SK-N-SH (cell line): ENCODE results near the gene DMBT1. TPM values are rescaled to one million over a fixed set of nuclear protein-coding genes. Genes with fewer than 3 reads are reported as not detected.

ENCODE experiments used
- CTCF ChIA-PET: fragments of 300-600, 350-600 bp; formaldehyde crosslinking; extraction: SDS; loops from one replicate; lab custom pipeline; 2021; lab: Yijun Ruan, JAX
- POLR2A ChIA-PET: fragments of 350-600 bp; sonication (Branson Sonifier 250); formaldehyde crosslinking; extraction: SDS; loops from one replicate; lab custom pipeline; 2020; ENCODE audit warnings: antibody characterized with exemption, inconsistent platforms; lab: Yijun Ruan, JAX
- DNase-seq: peaks from one replicate; pipeline ENCODE4 v3.0.0; 2012
- H2AFZ ChIP-seq: fragments of 200-600 bp; sonication (generic); 2 replicates; pipeline ENCODE4 v1.8.1; 2016; ENCODE audit warnings: antibody characterized with exemption, mild to moderate bottlenecking, low read depth
- H3F3A ChIP-seq: fragments of 200-600 bp; sonication (generic); replicated peaks from 2 replicates; pipeline ENCODE3; 2016; ENCODE audit warnings: antibody characterized with exemption, mild to moderate bottlenecking; ENCODE audit not compliant: insufficient read depth
- H3K27ac ChIP-seq, 2 experiments: fragments of 200-500 bp in 1 of 2; fragments of 200-600 bp in 1 of 2; sonication (Bioruptor generic) in 1 of 2; sonication (generic), shearing (Covaris generic) in 1 of 2; 2 replicates each; pipeline versions ENCODE4 v1.5.1 to v1.6.1; 2014 to 2016; ENCODE audit warnings: low read depth in 2 of 2, inconsistent platforms in 1 of 2, low read length in 1 of 2, mild to moderate bottlenecking in 1 of 2, mixed read lengths in 1 of 2
- H3K27me3 ChIP-seq: fragments of 200-600 bp; sonication (generic), shearing (Covaris generic); 2 replicates; pipeline ENCODE4 v1.6.1; 2016; ENCODE audit warnings: mixed run types; ENCODE audit not compliant: insufficient read depth
- H3K36me3 ChIP-seq, 2 experiments: fragments of 200-500 bp in 1 of 2; fragments of 200-600 bp in 1 of 2; sonication (Bioruptor generic) in 1 of 2; sonication (generic) in 1 of 2; replicated peaks in 1 of 2; 2 replicates each; pipeline versions ENCODE3 to v1.5.1; 2014 to 2016; ENCODE audit warnings: low read length in 1 of 2, mild to moderate bottlenecking in 1 of 2; ENCODE audit not compliant: insufficient read depth in 2 of 2, control insufficient read depth in 1 of 2
- H3K4me1 ChIP-seq, 2 experiments: fragments of 200-500 bp in 1 of 2; fragments of 200-600 bp in 1 of 2; sonication (Bioruptor generic) in 1 of 2; sonication (generic), shearing (Covaris generic) in 1 of 2; 2 replicates each; pipeline versions ENCODE4 v1.5.1 to v1.6.1; 2014 to 2016; ENCODE audit warnings: low read depth in 1 of 2, low read length in 1 of 2, mixed run types in 1 of 2; ENCODE audit not compliant: insufficient read depth in 2 of 2, control insufficient read depth in 1 of 2
- H3K4me2 ChIP-seq: fragments of 200-600 bp; sonication (generic), shearing (Covaris generic); 2 replicates; pipeline ENCODE4 v1.6.1; 2017; ENCODE audit warnings: mixed run types
- H3K4me3 ChIP-seq, 2 experiments: fragments of 200-500 bp in 1 of 2; fragments of 200-600 bp in 1 of 2; sonication (Bioruptor generic) in 1 of 2; sonication (generic), shearing (Covaris generic) in 1 of 2; 2 replicates each; pipeline versions ENCODE4 v1.5.1 to v1.8.1; 2014 to 2016; ENCODE audit warnings: low read depth in 2 of 2, inconsistent platforms in 1 of 2, low read length in 1 of 2, mild to moderate bottlenecking in 1 of 2, mixed read lengths in 1 of 2, moderate library complexity in 1 of 2
- H3K79me2 ChIP-seq: fragments of 200-600 bp; sonication (generic); 2 replicates; pipeline ENCODE4 v1.8.1; 2017; ENCODE audit warnings: mild to moderate bottlenecking; ENCODE audit not compliant: insufficient read depth
- H3K9ac ChIP-seq: fragments of 200-600 bp; sonication (generic); 2 replicates; pipeline ENCODE4 v1.6.1; 2017; ENCODE audit warnings: mixed run types
- H3K9me2 ChIP-seq: fragments of 200-600 bp; sonication (generic); 2 replicates; pipeline ENCODE4 v1.6.1; 2017; ENCODE audit warnings: mixed run types
- H3K9me3 ChIP-seq: fragments of 200-600 bp; sonication (generic); 2 replicates; pipeline ENCODE4 v1.6.1; 2017; ENCODE audit warnings: mixed run types, mild to moderate bottlenecking, moderate library complexity
- H4K20me1 ChIP-seq: fragments of 200-600 bp; sonication (generic); 2 replicates; pipeline ENCODE4 v1.6.1; 2017; ENCODE audit warnings: mild to moderate bottlenecking, mixed run types; ENCODE audit not compliant: insufficient read depth
- CHD2 ChIP-seq: fragments of 150-350 bp; IDR thresholded peaks from 2 replicates; pipeline ENCODE4 v1.6.1; 2018; ENCODE audit warnings: low read length; ENCODE audit not compliant: partially characterized antibody
- CTCF ChIP-seq: fragments of 200-600 bp; sonication (generic); IDR thresholded peaks from 2 replicates; pipeline ENCODE4 v1.6.1; 2017; ENCODE audit warnings: antibody characterized with exemption, mild to moderate bottlenecking, moderate library complexity
- ELF1 ChIP-seq: IDR thresholded peaks from 2 replicates; pipeline ENCODE4 v1.4.0; 2012
- EP300 ChIP-seq, 2 experiments: IDR thresholded peaks; 2 replicates each; pipeline versions ENCODE4 v1.4.0 to v1.6.1; 2012; ENCODE audit warnings: borderline replicate concordance in 1 of 2, low read depth in 1 of 2, low read length in 1 of 2
- EZH2phosphoT487 ChIP-seq: fragments of 200-600 bp; sonication (generic); IDR thresholded peaks from 2 replicates; pipeline ENCODE4 v1.6.1; 2017; ENCODE audit warnings: low read depth, mixed run types, mild to moderate bottlenecking, antibody characterized with exemption, moderate library complexity, borderline replicate concordance
- FOSL2 ChIP-seq: IDR thresholded peaks from 2 replicates; pipeline ENCODE4 v1.4.0; 2012; ENCODE audit warnings: low read depth, mild to moderate bottlenecking, moderate library complexity, borderline replicate concordance
- FOXM1 ChIP-seq: IDR thresholded peaks from 2 replicates; pipeline ENCODE4 v1.4.0; 2012; ENCODE audit warnings: low read depth, mild to moderate bottlenecking
- GABPA ChIP-seq: IDR thresholded peaks from 2 replicates; pipeline ENCODE4 v1.4.0; 2012; ENCODE audit warnings: low read depth, mild to moderate bottlenecking
- GATA2 ChIP-seq: sonication (generic); formaldehyde crosslinking; IDR thresholded peaks from 2 replicates; pipeline ENCODE4 v1.5.0; 2020; ENCODE audit warnings: mild to moderate bottlenecking, missing genetic modification reagents
- JUND ChIP-seq: IDR thresholded peaks from 2 replicates; pipeline ENCODE4 v1.4.0; 2012
- MAX ChIP-seq: IDR thresholded peaks from 2 replicates; pipeline ENCODE4 v1.4.0; 2012; ENCODE audit warnings: low read depth
- MEF2A ChIP-seq: IDR thresholded peaks from 2 replicates; pipeline ENCODE4 v1.4.0; 2012; ENCODE audit warnings: low read depth, borderline replicate concordance
- MXI1 ChIP-seq: IDR thresholded peaks from 2 replicates; pipeline ENCODE4 v1.6.1; 2012; ENCODE audit warnings: mild to moderate bottlenecking, low read depth, low read length, improper control_type of control experiment
- NRF1 ChIP-seq: IDR thresholded peaks from 2 replicates; pipeline ENCODE4 v1.6.1; 2012; ENCODE audit warnings: low read depth, mild to moderate bottlenecking, low read length
- POLR2AphosphoS5 ChIP-seq: IDR thresholded peaks from 2 replicates; pipeline ENCODE4 v1.6.1; 2012; ENCODE audit warnings: low read depth, low read length
- RCOR1 ChIP-seq: fragments of 150-350 bp; IDR thresholded peaks from 2 replicates; pipeline ENCODE4 v1.6.1; 2017; ENCODE audit warnings: antibody characterized with exemption, low read length
- RFX5 ChIP-seq: IDR thresholded peaks from 2 replicates; pipeline ENCODE4 v1.6.1; 2012; ENCODE audit warnings: mild to moderate bottlenecking, improper control_type of control experiment, low read length
- RXRA ChIP-seq: IDR thresholded peaks from 2 replicates; pipeline ENCODE4 v1.4.0; 2012; ENCODE audit warnings: low read depth, mild to moderate bottlenecking, borderline replicate concordance
- SIN3A ChIP-seq: IDR thresholded peaks from 2 replicates; pipeline ENCODE4 v1.6.1; 2012; ENCODE audit warnings: low read depth, mild to moderate bottlenecking, low read length, moderate library complexity, borderline replicate concordance
- SMC3 ChIP-seq: IDR thresholded peaks from 2 replicates; pipeline ENCODE4 v1.6.1; 2012; ENCODE audit warnings: low read depth, low read length, improper control_type of control experiment
- TCF12 ChIP-seq: IDR thresholded peaks from 2 replicates; pipeline ENCODE4 v1.4.0; 2012
- TEAD4 ChIP-seq: IDR thresholded peaks from 2 replicates; pipeline ENCODE4 v1.4.0; 2012; ENCODE audit warnings: mild to moderate bottlenecking, borderline replicate concordance; ENCODE audit not compliant: insufficient read depth
- USF2 ChIP-seq: fragments of 150-350 bp; IDR thresholded peaks from 2 replicates; pipeline ENCODE4 v1.6.1; 2017; ENCODE audit warnings: antibody characterized with exemption, low read length, low read depth, borderline replicate concordance
- YY1 ChIP-seq: IDR thresholded peaks from 2 replicates; pipeline ENCODE4 v1.4.0; 2012; ENCODE audit warnings: low read depth, mild to moderate bottlenecking
- ZBTB33 ChIP-seq: IDR thresholded peaks from 2 replicates; pipeline ENCODE4 v1.4.0; 2012; ENCODE audit warnings: low read depth, borderline replicate concordance
- WGBS: methylation state at CpG from one replicate; pipeline ENCODE4 v1.1.6; 2017; ENCODE audit warnings: low lambda C conversion rate; 5-methylcytosine and 5-hydroxymethylcytosine counted together
- polyA plus RNA-seq, 3 experiments: library from polyadenylated mRNA; depleted of rRNA; stranded (reverse); fragments of >200 nt; gene quantifications; 2 replicates each; pipeline ENCODE4 v1.2.3, GENCODE V29; 2012

Gene DMBT1
- polyA plus RNA-seq, 1 of the 3 experiments (the other 2 are of a cell fraction), result not detected

GRCh38 chr10:122658356-122659049 is 97.9 kb downstream of the DMBT1 start:
- Histone ChIP-seq H3K4me1 (peaks cover 0 to 4% of the 10 kb centered on the region in 2 experiments; a peak in 1 of 4 replicates), H2AFZ (no peak overlapping the region), H4K20me1 (no peaks in the 10 kb centered on the region), H3K4me2 (no peak overlapping the region), H3K36me3 (no peaks in the 10 kb centered on the region), H3K9ac (no peak overlapping the region), H3K9me3 (no peaks in the 10 kb centered on the region), H3K9me2 (no peaks in the 10 kb centered on the region), H3K79me2 (no peaks in the 10 kb centered on the region), H3K4me3 (no peak overlapping the region), H3F3A (no peaks in the 10 kb centered on the region), H3K27me3 (no peaks in the 10 kb centered on the region), H3K27ac (no peak overlapping the region)
- DNase-seq, result no peak
- WGBS, result 29% methylated on average over 8 of the region's 8 CpGs
- TF ChIP-seq YY1 (no peak), SMC3 (no peak), MXI1 (no peak), RXRA (no peak), POLR2AphosphoS5 (no peak), FOXM1 (no peak), GABPA (no peak), CTCF (no peak), TEAD4 (no peak), RFX5 (no peak), EP300 (IDR thresholded peaks at IDR 0.05; ENCODE audit: borderline replicate concordance in 1 of 2, low read depth in 1 of 2, low read length in 1 of 2) (no peak), TCF12 (no peak), JUND (no peak)
- CTCF ChIA-PET, result interaction anchor here (0.9 to 2.8 kb wide), 2 partner anchors 9 to 45 kb away, joined by 4 to 21 read pairs; no protein-coding TSS in a partner anchor
- POLR2A ChIA-PET, result no interaction called here

GRCh38 chr10:122659126-122659525 is 98.6 kb downstream of the DMBT1 start:
- Histone ChIP-seq H3K9me3 (no peaks in the 10 kb centered on the region), H3K36me3 (no peaks in the 10 kb centered on the region), H3K79me2 (no peaks in the 10 kb centered on the region), H3K27ac (no peak overlapping the region), H4K20me1 (no peaks in the 10 kb centered on the region), H3K27me3 (no peaks in the 10 kb centered on the region), H3K9me2 (no peaks in the 10 kb centered on the region), H3K4me2 (no peak overlapping the region), H3K4me1 (peaks cover 0 to 4% of the 10 kb centered on the region in 2 experiments; a peak in 1 of 4 replicates), H3K4me3 (no peak overlapping the region), H3K9ac (no peak overlapping the region), H3F3A (no peaks in the 10 kb centered on the region), H2AFZ (no peak overlapping the region)
- no peak for DNase-seq
- CTCF ChIA-PET, result interaction anchor here (0.9 to 2.8 kb wide), 2 partner anchors 10 to 45 kb away, joined by 4 to 21 read pairs; no protein-coding TSS in a partner anchor
- WGBS, result 40% methylated on average over 6 of the region's 6 CpGs
- POLR2A ChIA-PET, result no interaction called here
- TF ChIP-seq USF2 (no peak), GABPA (no peak), MAX (no peak), NRF1 (no peak), GATA2 (CRISPR knock-in tag) (no peak), RCOR1 (no peak), EZH2phosphoT487 (no peak), SIN3A (no peak), RFX5 (no peak), FOSL2 (no peak), MEF2A (no peak), ELF1 (no peak), ZBTB33 (no peak), CHD2 (no peak)
